ENCODE results near the gene NOL4L. TPM values are rescaled to one million over a fixed set of nuclear protein-coding genes. Genes with fewer than 3 reads are reported as not detected.

NOL4L gene
- total RNA-seq, 1 donor from 2014 or later = 30.5 TPM

DNA sequence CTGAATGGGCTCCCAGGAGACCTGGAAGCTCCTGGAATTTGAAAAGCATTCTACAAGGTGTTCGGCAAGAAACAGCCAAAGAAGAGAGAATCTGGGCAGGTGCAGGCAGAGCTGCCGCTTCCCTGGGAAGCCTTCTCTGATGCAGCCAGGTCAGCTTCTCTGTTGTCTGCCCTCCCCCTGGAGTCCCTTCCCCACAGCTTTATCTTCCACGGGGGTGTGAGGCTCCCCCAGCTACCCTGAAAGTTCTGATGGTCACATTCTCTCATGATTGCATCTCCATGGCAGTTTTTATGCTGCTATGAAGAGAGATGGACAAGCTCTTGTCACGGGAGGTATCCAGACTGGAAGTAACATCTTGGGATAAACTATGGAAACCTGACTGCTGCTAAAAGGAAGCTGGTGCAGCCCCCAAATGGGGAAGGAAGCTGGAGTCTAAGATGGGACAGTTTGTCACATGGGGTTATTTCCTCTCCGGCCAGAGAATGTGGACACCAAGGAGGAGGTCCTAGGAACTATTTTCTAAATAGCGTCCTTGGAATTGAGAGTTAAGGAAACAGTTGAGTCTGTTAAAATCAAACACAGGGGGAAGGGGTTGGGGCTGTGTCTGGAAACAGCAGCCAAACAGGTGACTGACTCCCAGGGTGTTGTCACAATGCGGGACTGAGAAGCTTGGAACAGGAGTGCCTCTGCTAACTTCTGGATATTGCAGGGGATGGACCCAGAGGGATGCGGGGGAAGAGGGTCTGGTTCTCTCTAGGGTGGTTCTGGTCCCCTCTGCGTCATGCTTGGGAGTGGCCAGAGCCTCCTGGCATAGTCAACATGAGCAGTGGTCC, 135.9 kb downstream of the NOL4L start:
- Mint-ChIP-seq H3K27me3 (ENCODE audit: unreplicated experiment) (no peaks in the 10 kb centered on the region), H3K4me1 (ENCODE audit: unreplicated experiment) (peaks cover 15% of the 10 kb centered on the region), H3K4me3 (ENCODE audit: unreplicated experiment) (no peak overlapping the region), H3K36me3 (ENCODE audit: unreplicated experiment) (peaks cover 31% of the 10 kb centered on the region), H3K27ac (ENCODE audit: unreplicated experiment) (peak overlapping the region; percentile 46), H3K9me3 (ENCODE audit: unreplicated experiment) (no peaks in the 10 kb centered on the region)
- TF ChIP-seq, protein P1, sequence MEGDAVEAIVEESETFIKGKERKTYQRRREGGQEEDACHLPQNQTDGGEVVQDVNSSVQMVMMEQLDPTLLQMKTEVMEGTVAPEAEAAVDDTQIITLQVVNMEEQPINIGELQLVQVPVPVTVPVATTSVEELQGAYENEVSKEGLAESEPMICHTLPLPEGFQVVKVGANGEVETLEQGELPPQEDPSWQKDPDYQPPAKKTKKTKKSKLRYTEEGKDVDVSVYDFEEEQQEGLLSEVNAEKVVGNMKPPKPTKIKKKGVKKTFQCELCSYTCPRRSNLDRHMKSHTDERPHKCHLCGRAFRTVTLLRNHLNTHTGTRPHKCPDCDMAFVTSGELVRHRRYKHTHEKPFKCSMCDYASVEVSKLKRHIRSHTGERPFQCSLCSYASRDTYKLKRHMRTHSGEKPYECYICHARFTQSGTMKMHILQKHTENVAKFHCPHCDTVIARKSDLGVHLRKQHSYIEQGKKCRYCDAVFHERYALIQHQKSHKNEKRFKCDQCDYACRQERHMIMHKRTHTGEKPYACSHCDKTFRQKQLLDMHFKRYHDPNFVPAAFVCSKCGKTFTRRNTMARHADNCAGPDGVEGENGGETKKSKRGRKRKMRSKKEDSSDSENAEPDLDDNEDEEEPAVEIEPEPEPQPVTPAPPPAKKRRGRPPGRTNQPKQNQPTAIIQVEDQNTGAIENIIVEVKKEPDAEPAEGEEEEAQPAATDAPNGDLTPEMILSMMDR (IDR thresholded peaks at IDR 0.05) = no peak
- DNase-seq (ENCODE audit: extremely low spot score, unreplicated experiment) = no peak

DNA sequence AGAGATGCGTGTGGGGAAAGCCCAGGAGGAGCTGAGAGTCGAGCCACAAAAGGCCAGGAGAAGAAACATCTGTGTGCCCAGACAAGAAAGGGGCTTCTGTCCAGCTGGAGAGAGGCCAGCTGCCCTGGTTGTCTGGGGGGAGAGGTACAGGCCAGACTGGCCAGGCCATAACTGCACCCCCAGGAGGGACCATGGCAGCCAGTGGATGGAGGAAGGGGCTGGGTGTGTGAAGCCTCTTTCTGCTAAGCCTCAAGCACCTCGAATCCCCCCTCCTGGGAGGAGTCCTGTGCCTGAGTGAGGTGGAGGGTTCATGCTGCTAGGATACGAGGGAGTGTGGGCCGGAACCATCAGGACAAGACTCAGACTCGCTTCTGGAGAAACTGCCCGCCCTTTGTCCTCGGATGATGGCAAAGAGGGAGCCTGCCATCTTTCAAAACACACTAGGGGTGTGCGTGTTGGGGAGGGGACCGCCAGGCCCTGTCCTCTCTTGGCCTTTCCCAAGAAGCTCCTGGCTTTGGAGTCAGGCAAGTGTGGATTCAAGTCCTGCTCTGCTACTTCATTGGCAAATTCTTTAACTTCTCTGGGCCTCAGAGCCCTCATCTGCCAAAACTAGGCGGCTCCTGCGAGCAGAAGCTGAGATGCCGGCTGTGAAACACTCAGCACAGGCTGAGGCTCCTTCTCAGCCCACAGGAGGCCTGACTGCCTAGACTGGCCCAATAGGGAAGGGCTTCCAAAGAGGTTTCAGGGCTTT, 136.7 kb downstream of the NOL4L start:
- H3K27ac Mint-ChIP-seq (ENCODE audit: unreplicated experiment) = peak overlapping the region; percentile 46
- H3K4me3 Mint-ChIP-seq (ENCODE audit: unreplicated experiment) = no peak overlapping the region
- DNase-seq (ENCODE audit: extremely low spot score, unreplicated experiment) = no peak
- peaks cover 28% of the 10 kb centered on the region for H3K36me3 Mint-ChIP-seq (ENCODE audit: unreplicated experiment)
- TF ChIP-seq, protein P1 (IDR thresholded peaks at IDR 0.05) = no peak
- no peaks in the 10 kb centered on the region for H3K9me3 Mint-ChIP-seq (ENCODE audit: unreplicated experiment)
- H3K4me1 Mint-ChIP-seq (ENCODE audit: unreplicated experiment) = peaks cover 15% of the 10 kb centered on the region
- H3K27me3 Mint-ChIP-seq (ENCODE audit: unreplicated experiment) = no peaks in the 10 kb centered on the region

DNA sequence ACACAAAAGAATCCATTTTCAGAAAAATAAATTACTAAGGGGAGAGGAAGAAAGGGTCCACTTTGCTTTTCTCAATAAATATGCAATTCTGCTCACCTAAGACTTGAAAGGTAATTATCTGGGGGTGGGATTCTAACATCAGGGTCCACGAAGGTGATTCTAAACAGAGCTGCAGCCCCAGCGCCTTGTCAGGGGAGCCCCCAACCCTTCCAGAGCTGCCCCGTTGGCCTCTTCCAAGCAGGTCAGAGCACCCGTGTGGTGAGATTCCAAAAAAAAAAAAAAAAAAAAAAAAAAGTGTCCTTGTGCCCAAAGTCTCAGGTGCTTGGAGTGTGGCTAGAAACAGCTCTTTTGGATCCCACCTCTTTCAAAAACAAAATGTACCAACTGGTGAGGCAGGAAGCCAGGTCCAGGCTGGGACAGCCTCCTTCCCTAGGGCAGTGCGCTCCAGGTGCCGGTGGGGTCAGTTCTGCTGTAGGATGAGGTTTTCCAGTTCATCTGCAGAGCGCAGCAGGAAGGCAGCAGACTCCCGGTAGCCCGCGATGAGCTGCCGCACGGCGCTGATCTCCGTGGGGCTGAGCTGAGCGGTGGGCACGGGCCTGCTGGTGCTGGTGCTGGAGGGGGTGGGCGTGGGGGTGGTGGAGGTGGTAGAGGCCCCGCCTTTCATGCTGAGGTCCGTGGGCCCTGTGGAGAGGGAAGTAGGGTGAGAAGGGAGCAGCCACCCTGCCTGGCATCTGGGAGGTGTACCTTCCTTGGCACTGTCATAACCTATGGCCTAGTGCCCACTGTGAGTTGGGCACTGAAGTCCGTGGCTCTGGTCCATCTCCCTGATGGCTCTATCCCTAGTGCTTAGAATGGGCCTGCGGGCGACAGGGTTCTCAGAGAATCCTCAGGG, 137.8 kb downstream of the NOL4L start:
- DNase-seq (ENCODE audit: extremely low spot score, unreplicated experiment) = no peak
- H3K27ac Mint-ChIP-seq (ENCODE audit: unreplicated experiment) = peak overlapping the region; percentile 34
- TF ChIP-seq, protein P1 (IDR thresholded peaks at IDR 0.05) = no peak
- peaks cover 19% of the 10 kb centered on the region for H3K4me1 Mint-ChIP-seq (ENCODE audit: unreplicated experiment)
- no peaks in the 10 kb centered on the region for H3K27me3 Mint-ChIP-seq (ENCODE audit: unreplicated experiment)
- H3K36me3 Mint-ChIP-seq (ENCODE audit: unreplicated experiment) = peaks cover 28% of the 10 kb centered on the region
- H3K9me3 Mint-ChIP-seq (ENCODE audit: unreplicated experiment) = no peaks in the 10 kb centered on the region
- H3K4me3 Mint-ChIP-seq (ENCODE audit: unreplicated experiment) = no peak overlapping the region

DNA sequence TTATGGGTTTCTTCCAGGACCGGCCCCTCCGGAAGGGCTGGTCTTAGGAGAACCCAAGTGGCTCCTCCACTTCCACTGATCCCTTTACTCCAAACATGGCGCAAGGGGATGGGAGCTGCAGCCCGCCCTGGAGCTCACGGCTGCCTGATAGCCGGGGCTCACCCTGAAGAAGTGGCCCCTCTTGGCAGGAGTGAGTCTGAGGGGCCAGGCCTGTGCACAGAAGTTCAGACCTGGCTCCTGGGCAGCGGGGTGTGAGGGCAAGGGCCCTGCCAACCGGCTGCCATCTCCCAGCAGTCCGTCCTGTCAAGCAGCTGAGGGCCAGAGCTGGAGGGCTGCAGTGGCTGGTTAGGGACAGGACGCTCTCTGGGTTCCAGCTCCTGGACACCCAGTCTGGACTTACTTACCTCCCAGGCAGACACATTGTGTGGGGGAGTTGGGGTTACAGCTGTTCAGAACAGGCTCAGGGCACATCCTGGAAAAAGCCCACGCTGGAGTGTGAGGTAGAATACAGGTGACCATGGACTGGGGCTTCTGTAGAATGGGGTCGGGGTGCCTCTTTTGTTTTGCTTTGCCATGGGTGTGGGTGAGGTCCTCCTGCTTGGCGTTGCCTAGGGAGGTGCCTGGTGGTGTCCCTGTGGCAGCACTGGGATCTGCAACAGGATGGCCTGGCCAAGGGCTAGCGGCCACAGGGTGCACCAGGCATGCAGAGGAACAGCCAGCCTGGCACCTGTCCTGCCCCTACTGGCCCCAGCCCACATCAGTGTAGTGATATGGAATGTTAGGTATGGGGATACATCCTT, 138.6 kb downstream of the NOL4L start:
- Mint-ChIP-seq H3K27ac (ENCODE audit: unreplicated experiment) (peak overlapping the region; percentile 34), H3K4me1 (ENCODE audit: unreplicated experiment) (peaks cover 23% of the 10 kb centered on the region), H3K27me3 (ENCODE audit: unreplicated experiment) (no peaks in the 10 kb centered on the region), H3K4me3 (ENCODE audit: unreplicated experiment) (no peak overlapping the region), H3K36me3 (ENCODE audit: unreplicated experiment) (peaks cover 32% of the 10 kb centered on the region), H3K9me3 (ENCODE audit: unreplicated experiment) (no peaks in the 10 kb centered on the region)
- DNase-seq (ENCODE audit: extremely low spot score, unreplicated experiment) = no peak
- TF ChIP-seq, protein P1 (IDR thresholded peaks at IDR 0.05) = no peak
